Measurements from ENCODE around the gene ASB9. TPM values are rescaled to one million over a fixed set of nuclear protein-coding genes. Genes with fewer than 3 reads are reported as not detected.

Gene ASB9
- total and polyA plus RNA-seq, 2 of the 8 experiments (the other 6 are each of a cell fraction or from before 2014, with no cell fraction given): 0.54 to 1.2 TPM

- Histone ChIP-seq H2BK5ac (ENCODE audit: low read depth, low read length) (no peak overlapping the region), H3K14ac (ENCODE audit: insufficient read length) (no peak overlapping the region), H3K79me1 (ENCODE audit: low read depth, low read length) (no peaks in the 10 kb centered on the region), H3K9ac (replicated peaks in 1 of 4; ENCODE audit: extremely low read depth in 1 of 4, low read depth in 3 of 4, low read length in 3 of 4) (no peak overlapping the region), H3K4me1 (replicated peaks in 1 of 4; ENCODE audit: control insufficient read depth in 3 of 4, insufficient read depth in 4 of 4, low read length in 3 of 4) (no peaks in the 10 kb centered on the region), H4K8ac (ENCODE audit: extremely low read depth, insufficient read depth, low read length) (no peak overlapping the region), H2BK120ac (replicated peaks; ENCODE audit: low read depth, low read length) (no peak overlapping the region), H3K4ac (replicated peaks; ENCODE audit: insufficient read length, low read depth, low read length) (no peak overlapping the region), H2AFZ (ENCODE audit: low read length) (no peak overlapping the region; the same call in 1 of the 2 replicates), H3K23ac (ENCODE audit: insufficient read length) (no peak overlapping the region), H4K5ac (ENCODE audit: insufficient read length, low read depth, low read length) (no peak overlapping the region), H2AK5ac (ENCODE audit: low read depth, low read length) (no peak overlapping the region), H3K36me3 (ENCODE audit: control insufficient read depth in 2 of 4, insufficient read depth in 4 of 4, low read length in 3 of 4) (no peaks in the 10 kb centered on the region), H2BK15ac (ENCODE audit: low read length) (no peak overlapping the region), H3K27me3 (replicated peaks in 1 of 4; ENCODE audit: control insufficient read depth in 3 of 4, extremely low read depth in 1 of 4, insufficient read depth in 3 of 4, low read length in 3 of 4) (no peaks in the 10 kb centered on the region), H3K9me3 (ENCODE audit: insufficient read depth in 2 of 2, low read depth in 1 of 2, low read length in 1 of 2) (no peaks in the 10 kb centered on the region), H3K18ac (ENCODE audit: extremely low read depth, low read length) (no peak overlapping the region), H2BK12ac (ENCODE audit: low read depth, low read length) (no peak overlapping the region), H3K56ac (replicated peaks; ENCODE audit: insufficient read length, low read depth, low read length) (no peak overlapping the region), H3K27ac (ENCODE audit: low read depth, low read length) (no peak overlapping the region), H2BK20ac (ENCODE audit: low read length) (no peak overlapping the region), H3K23me2 (ENCODE audit: low read depth, low read length) (no peaks in the 10 kb centered on the region), H3K79me2 (ENCODE audit: control insufficient read depth in 1 of 2, insufficient read depth in 2 of 2, low read length in 2 of 2) (no peaks in the 10 kb centered on the region), H4K91ac (replicated peaks; ENCODE audit: insufficient read length, low read length) (no peak overlapping the region), H4K20me1 (replicated peaks in 1 of 2; ENCODE audit: control insufficient read depth in 1 of 2, insufficient read depth in 2 of 2, low read length in 2 of 2) (no peaks in the 10 kb centered on the region), H3K4me2 (ENCODE audit: insufficient read depth in 1 of 2, low read depth in 2 of 2, low read length in 2 of 2) (no peak overlapping the region), H3K4me3 (ENCODE audit: extremely low read depth in 1 of 4, insufficient read depth in 2 of 4, low read depth in 3 of 4, low read length in 4 of 4) (no peak overlapping the region)
- DNase-seq (ENCODE audit: low read depth in 1 of 2, low spot score in 2 of 2) (no peak), FAIRE-seq (peak; percentile 70)
- 79% methylated on average over 4 of the region's 4 CpGs; no CpG with 5 or more reads in 1 of the 2 experiments for WGBS, 2 experiments (ENCODE audit: extremely low coverage in 1 of 2, insufficient coverage in 1 of 2, insufficient read length in 1 of 2, insufficient replicate concordance in 2 of 2, low coverage in 1 of 2, low lambda C conversion rate in 2 of 2, missing lambda C conversion rate in 1 of 2)
- TF ChIP-seq CTCF (IDR thresholded peaks at IDR 0.05; ENCODE audit: control extremely low read depth in 1 of 3, insufficient read depth in 1 of 3, low read depth in 1 of 3, low read length in 3 of 3) (peak in 1 of 3 experiments; percentile 18; a peak in 1 of 4 replicates), ATF3 (IDR thresholded peaks at IDR 0.05; ENCODE audit: insufficient read depth, low read depth, low read length) (no peak), SIX5 (IDR thresholded peaks at IDR 0.05; ENCODE audit: low read depth, low read length) (no peak), FOSL1 (IDR thresholded peaks at IDR 0.05; ENCODE audit: insufficient read depth, low read depth, low read length) (no peak), RAD21 (IDR thresholded peaks at IDR 0.05 in 1 of 2, conservative IDR thresholded peaks at IDR 0.05 in 1 of 2; ENCODE audit: low read depth in 2 of 2, low read length in 2 of 2) (peak; percentile 42 to 43), ZNF274 (IDR thresholded peaks at IDR 0.05; ENCODE audit: borderline replicate concordance, extremely low read depth, low read length) (no peak)
- ChIA-PET CTCF (ENCODE audit: partially characterized antibody) (interaction anchor here (0.6 to 1.8 kb wide), 15 partner anchors 9 to 265 kb away, joined by 3 to 7 read pairs (median 4); no protein-coding TSS in a partner anchor), POLR2A (ENCODE audit: partially characterized antibody) (no interaction called here)
Observed at GRCh38 chrX:15299941-15300851, 30.3 kb upstream of the ASB9 start.
